Urothelium cell line (cell line): Measurements from ENCODE around the gene GNA15.
"Not testable (repeated sequence)": the region's sequence is repeated elsewhere in the genome, so short reads cannot be mapped to it uniquely, and the experiment has no call there.

Experiments used
- DNase-seq: peaks from one replicate; pipeline ENCODE4 v3.0.0; 2011; ENCODE audit warnings: low spot score, mixed read lengths
- FAIRE-seq: peaks from 2 replicates; lab custom pipeline; 2011; peaks lifted over from hg19 to GRCh38; lab: Jason Lieb, UNC

Gene GNA15

GRCh38 chr19:3167533-3168272 is 31.9 kb downstream of the GNA15 start:
- FAIRE-seq = no peak
- DNase-seq = no peak

DNA sequence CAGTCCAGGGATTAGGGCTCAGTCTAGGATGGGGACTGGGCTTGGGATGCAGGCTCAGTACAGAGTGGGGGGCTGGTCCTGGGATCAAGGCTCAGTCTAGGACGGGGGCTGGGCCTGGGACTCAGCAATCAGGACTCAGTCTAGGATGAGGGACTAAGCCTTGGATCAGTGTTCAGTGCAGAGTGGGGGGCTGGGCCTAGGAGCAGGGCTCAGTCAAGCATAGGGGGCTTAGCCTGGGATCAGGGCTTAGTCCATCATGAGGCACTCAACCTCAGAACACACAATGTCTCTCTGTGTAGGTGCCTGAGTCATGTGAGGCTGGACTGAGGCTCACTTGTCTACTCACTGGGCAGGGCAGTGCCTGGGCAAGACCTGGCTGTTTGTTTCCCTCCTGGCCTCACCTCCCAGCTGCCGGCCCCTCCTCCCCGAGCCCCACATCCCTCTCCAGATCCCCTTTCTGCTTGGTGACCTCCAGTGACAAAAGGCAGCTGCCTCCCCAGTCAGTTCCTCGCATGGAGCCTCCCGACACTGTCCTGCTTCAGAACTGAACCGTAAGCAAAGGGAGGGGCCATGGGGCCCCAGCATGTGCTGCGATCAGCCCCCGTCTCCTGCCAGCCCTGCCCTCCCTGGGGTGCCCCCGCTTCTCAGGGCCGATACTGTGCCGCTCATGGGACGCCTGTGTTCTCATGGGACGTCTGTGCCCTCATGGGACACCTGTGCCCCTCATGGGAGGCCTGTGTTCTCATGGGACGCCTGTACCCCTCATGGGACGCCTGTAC is 36.2 kb downstream of the GNA15 start:
- FAIRE-seq (no peak), DNase-seq (peak; percentile 46)

DNA sequence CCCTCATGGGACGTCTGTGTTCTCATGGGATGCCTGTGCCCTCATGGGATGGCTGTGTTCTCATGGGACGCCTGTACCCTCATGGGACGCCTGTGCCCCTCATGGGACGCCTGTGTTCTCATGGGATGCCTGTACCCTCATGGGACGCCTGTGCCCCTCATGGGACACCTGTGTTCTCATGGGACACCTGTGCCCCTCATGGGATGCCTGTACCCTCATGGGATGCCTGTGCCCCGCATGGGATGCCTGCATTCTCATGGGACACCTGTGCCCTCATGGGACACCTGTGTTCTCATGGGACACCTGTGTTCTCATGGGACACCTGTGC is 36.8 kb downstream of the GNA15 start:
- not testable (repeated sequence) for DNase-seq, FAIRE-seq

GRCh38 chr19:3175781-3176714 is 40.2 kb downstream of the GNA15 start:
- DNase-seq (peak; percentile 44), FAIRE-seq (no peak)

DNA sequence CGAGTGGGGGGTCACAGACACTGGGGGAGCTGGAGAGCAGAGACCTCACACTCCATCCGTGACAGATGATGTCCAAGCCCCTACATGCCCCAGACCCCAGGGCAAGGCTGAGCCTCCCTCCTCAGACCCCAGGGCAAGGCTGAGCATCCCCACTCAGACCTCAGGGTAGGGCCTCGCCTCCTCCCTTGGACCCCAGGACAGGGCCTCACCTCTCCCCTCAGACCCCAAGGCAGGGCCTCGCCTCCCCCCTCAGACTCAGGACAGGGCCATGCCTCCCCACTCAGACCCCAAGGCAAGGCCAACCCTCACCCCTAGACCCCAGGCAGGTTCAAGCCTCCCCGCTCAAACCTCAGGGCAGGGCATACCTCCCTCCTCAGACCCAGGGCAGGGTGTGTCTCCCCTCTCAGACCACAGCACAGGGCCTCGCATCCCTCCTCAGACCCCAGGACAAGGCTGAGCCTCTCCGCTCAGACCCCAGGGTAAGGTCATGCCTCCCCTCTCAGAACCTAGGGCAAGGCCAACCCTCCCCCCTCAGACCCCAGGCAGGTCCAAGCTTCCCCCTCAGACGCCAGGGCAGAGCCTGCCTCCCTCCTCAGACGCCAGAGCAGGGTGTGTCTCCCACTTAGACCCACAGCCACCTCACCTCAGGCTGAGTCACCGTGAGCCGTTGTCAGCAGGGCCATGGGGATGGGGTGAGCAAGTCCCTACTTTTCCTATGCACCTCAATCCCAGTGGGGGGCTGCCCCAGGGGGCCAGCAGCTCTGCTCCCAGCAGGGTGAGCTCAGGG is 41.1 kb downstream of the GNA15 start:
- DNase-seq (peak; percentile 87), FAIRE-seq (peak; percentile 82)

DNA sequence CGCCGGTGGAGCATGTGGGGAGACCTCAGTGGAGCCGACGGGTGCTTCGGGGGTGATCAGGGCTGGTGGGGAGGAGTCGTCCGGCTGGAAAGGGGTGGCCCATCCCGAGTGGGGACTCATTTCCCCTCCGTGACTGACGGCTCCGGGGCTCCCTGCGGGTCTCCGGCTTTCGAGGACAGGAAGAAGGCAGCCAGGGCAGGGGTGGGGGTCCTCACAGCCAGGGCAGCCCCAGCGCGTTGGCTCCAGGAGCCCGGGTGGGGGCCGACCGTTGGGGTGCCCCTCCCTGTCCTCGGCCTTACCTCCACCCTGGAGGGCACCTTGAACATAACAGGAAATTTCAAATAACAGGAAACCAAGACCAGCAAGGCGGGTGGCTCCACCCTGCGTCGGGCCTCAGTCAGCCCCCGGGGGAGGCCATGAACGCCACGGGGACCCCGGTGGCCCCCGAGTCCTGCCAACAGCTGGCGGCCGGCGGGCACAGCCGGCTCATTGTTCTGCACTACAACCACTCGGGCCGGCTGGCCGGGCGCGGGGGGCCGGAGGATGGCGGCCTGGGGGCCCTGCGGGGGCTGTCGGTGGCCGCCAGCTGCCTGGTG is 42.6 kb downstream of the GNA15 start, which contains the start of gene S1PR4:
Gene S1PR4, plus strand, starts transcription at position 393 of the 596 bp plus-strand sequence. Its CDS starts 24 bp downstream, at position 417.
- FAIRE-seq (no peak), DNase-seq (no peak)

DNA sequence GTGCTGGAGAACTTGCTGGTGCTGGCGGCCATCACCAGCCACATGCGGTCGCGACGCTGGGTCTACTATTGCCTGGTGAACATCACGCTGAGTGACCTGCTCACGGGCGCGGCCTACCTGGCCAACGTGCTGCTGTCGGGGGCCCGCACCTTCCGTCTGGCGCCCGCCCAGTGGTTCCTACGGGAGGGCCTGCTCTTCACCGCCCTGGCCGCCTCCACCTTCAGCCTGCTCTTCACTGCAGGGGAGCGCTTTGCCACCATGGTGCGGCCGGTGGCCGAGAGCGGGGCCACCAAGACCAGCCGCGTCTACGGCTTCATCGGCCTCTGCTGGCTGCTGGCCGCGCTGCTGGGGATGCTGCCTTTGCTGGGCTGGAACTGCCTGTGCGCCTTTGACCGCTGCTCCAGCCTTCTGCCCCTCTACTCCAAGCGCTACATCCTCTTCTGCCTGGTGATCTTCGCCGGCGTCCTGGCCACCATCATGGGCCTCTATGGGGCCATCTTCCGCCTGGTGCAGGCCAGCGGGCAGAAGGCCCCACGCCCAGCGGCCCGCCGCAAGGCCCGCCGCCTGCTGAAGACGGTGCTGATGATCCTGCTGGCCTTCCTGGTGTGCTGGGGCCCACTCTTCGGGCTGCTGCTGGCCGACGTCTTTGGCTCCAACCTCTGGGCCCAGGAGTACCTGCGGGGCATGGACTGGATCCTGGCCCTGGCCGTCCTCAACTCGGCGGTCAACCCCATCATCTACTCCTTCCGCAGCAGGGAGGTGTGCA is 43.3 kb downstream of the GNA15 start:
- no peak for DNase-seq
- no peak for FAIRE-seq

DNA sequence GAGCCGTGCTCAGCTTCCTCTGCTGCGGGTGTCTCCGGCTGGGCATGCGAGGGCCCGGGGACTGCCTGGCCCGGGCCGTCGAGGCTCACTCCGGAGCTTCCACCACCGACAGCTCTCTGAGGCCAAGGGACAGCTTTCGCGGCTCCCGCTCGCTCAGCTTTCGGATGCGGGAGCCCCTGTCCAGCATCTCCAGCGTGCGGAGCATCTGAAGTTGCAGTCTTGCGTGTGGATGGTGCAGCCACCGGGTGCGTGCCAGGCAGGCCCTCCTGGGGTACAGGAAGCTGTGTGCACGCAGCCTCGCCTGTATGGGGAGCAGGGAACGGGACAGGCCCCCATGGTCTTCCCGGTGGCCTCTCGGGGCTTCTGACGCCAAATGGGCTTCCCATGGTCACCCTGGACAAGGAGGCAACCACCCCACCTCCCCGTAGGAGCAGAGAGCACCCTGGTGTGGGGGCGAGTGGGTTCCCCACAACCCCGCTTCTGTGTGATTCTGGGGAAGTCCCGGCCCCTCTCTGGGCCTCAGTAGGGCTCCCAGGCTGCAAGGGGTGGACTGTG is 44.0 kb downstream of the GNA15 start:
- FAIRE-seq (no peak), DNase-seq (no peak)

DNA sequence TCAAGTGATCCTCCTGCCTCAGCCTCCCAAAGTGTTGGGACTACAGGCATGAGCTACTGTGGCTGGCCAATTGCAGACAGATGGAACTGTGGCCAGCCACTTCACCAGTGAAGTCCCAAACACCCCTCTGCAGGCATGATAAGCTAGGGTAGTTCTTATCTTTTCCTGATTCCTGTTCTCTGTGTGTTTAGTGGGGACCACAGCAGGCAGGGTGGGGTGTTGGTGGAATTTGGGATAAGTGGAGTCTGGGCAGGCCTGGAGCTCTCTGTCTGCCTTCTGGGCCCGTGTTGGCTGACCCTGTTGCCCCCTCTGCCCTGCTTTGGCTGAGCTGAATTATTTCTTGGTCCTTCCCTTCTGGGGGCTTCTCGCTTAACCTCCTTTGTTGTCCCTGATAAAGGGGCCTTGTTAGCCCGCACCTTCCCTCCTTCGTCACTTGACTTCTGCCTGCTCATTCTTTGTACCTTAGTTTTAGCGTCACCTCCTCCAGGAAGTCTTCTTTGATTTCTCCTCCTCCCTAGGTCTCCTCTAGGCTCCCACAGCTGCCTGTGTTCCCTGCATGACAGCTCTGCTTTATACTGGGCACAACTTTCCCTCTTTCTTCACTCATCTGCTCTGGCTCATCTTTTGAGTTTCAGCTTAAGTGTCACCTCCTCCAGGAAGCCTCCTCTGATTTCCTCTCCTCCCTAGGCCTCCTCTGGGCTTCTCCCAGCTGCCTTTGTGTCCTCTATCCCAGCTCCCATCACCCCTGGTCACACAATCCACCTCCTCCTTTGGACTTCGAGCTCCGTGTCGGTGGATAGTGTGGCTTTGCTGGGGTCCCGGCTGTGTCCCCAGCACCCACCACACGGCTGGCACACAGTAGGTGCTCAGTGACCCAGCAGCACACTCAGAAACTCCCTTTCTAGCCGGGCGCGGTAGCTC is 48.1 kb downstream of the GNA15 start:
- DNase-seq (no peak), FAIRE-seq (no peak)

DNA sequence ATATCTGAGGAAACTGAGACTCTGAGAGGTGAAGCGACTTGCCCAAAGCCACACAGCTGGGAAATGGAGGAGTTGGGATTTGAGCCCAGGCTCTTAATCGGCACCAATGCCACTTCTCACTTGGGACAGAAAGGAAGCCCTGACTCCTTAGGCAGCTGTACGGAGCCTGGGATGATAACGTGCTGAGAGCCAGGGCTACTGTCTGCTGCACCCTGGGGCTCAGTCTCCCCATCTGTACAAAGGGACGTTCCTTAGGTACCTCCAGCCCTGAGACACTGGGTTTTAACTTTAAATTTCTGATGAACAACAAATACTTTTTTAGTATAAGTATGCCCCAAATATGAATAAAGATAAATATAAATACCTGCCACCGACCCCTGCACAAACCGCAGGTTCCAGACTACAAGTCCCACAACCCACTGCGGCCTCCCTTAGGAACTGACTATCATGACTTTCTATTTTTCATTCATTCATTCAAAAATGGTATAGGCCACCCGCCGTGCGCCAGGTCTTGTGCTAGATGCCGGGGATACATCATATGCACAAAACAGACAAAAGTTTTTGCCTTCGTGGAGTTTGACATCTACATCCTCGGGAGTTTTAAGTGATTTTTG is 49.1 kb downstream of the GNA15 start:
- DNase-seq = peak; percentile 49
- FAIRE-seq = no peak

- DNase-seq = peak; percentile 83
- peak; percentile 44 for FAIRE-seq
Measured at GRCh38 chr19:3185461-3186159, 49.8 kb downstream of the GNA15 start, which contains the start of gene NCLN. NCLN (plus strand) TSS chr19:3185930; CDS start chr19:3186031, 101 bp downstream.

GRCh38 chr19:3186160-3186688 is 50.4 kb downstream of the GNA15 start:
- no peak for FAIRE-seq
- DNase-seq = no peak

DNA sequence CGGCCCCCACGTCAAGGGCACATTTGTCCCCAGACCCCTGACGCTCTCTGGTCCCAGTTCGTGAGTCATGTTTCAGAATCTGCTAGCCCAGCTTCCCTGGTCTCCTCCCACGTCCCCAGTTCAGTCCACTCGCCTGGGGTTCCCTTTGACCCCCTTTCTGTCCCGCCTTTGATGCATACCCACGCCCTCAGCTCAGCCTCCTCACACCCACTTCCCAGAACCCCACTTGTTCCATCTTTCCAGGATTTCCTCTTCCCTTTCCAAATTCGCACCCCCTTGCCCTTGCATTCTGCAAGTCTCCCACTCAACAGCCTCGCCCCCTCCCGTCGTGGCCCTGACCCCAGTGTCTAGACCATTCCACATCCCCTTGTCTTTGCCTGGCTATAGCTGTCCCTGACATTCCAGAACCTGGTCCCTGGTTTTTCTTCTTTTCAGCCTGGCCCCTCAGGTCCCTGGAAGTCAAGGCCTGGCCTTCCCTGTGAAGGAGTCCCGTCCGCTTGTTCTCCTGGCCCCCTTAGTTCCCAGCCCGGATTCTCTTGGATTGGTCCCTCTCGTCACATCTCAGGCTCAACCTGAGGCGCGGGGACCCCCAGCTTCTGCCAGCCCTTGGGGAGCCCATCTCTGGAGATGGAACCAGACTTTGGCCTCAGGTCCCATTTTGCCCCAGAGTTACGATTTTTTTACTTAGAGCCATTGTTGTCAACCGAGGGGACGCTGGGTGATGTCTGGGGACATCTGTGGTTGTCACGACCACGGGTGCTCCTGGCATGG is 51.2 kb downstream of the GNA15 start:
- FAIRE-seq = no peak

DNA sequence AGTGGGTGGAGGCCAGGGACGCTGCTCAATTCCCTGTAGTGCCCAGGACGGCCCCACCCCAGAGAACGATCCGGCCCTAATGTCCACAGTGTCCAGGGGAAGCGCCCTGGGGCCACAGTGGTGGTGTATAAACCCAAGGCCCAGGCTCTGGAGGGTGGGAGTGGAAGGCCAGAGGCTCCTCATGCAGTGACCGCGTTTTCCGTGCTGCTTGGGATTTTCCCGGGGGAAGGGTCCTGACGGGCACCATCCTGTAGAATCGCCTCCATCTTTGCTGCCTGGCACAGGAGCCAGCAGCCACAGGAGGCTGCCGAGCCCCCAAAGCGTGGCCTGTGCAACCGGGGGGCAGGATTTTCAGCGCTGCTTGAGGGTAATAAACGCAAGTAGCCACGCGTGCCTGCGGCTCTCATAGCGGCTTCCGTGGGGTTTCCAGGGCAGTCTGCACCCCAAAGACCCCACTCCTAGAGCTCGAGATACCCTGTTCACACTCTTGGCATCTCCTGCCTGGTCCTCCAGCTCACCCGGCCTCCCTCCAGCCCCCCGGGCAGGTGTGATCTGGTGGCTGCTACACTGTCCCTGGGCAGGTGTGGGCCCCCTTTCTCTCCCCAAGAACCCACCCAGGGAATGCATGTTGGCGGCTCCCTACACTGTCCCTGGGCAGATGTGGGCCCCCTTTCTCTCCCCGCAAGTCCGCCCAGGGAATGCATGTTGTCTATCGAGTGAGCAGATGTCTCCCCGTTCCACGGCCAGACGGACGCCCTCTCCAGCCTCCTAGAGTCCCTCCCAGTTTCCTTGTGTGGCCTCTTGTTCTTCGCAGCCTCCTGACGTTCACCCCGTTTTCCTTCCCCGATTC is 52.1 kb downstream of the GNA15 start:
- FAIRE-seq (no peak), DNase-seq (no peak)

More for the DNA sequence above, 51.2 kb downstream of the GNA15 start:
- DNase-seq = no peak
